Neutrophil (primary cell): ENCODE data around the gene ARHGAP1.

ENCODE experiments used
- H3K27ac ChIP-seq: fragments of 200-600 bp; sonication (generic); 2 replicates; pipeline ENCODE4 v1.5.1; 2016; ENCODE audit warnings: mild to moderate bottlenecking, moderate library complexity
- H3K27me3 ChIP-seq: fragments of 200-600 bp; sonication (generic); 2 replicates; pipeline ENCODE4 v1.6.0; 2016; ENCODE audit warnings: mild to moderate bottlenecking
- H3K36me3 ChIP-seq: fragments of 200-600 bp; sonication (generic); 2 replicates; pipeline ENCODE4 v1.5.1; 2017
- H3K4me1 ChIP-seq, 2 experiments: fragments of 200-600 bp in 1 of 2; sonication (generic) in 1 of 2; 1 replicate in 1 of 2; 2 replicates in 1 of 2; pipeline versions ENCODE4 v1.5.1 to v1.6.1; 2013 to 2016; ENCODE audit warnings: low read depth in 1 of 2, low read length in 1 of 2, mild to moderate bottlenecking in 1 of 2, moderate library complexity in 1 of 2; ENCODE audit not compliant: control insufficient read depth in 1 of 2, insufficient read depth in 1 of 2
- H3K4me3 ChIP-seq, 2 experiments: fragments of 200-600 bp in 1 of 2; sonication (generic) in 1 of 2; 1 replicate in 1 of 2; 2 replicates in 1 of 2; pipeline ENCODE4 v1.5.1; 2013 to 2016; ENCODE audit warnings: low read depth in 1 of 2, low read length in 1 of 2, mild to moderate bottlenecking in 1 of 2, moderate library complexity in 1 of 2
- H3K9me3 ChIP-seq: fragments of 200-600 bp; sonication (generic); 2 replicates; pipeline ENCODE4 v1.5.1; 2016
- TF ChIP-seq, protein P1 (sequence below): fragments of 200-600 bp; sonication (generic); IDR thresholded peaks from 2 replicates; pipeline ENCODE4 v1.5.1; 2016; ENCODE audit warnings: antibody characterized with exemption

The ARHGAP1 gene

DNA sequence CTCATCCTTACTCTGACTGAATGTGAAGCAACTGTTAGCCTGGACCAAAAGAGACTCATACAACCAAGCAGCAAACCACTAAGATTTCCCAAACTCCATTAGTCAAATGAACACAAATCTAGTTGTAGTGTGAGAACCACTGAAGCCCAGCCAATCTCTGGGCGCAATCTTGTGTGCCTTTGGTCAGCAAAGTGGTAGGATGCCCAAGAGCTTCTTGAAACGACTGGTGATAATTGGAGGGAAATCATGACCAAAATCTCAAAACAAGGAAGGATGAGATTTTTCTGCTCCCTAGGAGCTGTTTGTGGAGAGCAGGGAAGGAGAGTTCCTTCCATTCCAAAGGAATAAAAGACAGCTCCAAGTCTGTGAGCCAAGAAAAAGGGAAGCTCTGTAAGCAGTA, 42.6 kb upstream of the ARHGAP1 start:
- H3K4me3 ChIP-seq = no peak overlapping the region
- no peaks in the 10 kb centered on the region for H3K4me1 ChIP-seq
- no peak overlapping the region for H3K27ac ChIP-seq
- no peaks in the 10 kb centered on the region for H3K9me3 ChIP-seq
- TF ChIP-seq, protein P1, sequence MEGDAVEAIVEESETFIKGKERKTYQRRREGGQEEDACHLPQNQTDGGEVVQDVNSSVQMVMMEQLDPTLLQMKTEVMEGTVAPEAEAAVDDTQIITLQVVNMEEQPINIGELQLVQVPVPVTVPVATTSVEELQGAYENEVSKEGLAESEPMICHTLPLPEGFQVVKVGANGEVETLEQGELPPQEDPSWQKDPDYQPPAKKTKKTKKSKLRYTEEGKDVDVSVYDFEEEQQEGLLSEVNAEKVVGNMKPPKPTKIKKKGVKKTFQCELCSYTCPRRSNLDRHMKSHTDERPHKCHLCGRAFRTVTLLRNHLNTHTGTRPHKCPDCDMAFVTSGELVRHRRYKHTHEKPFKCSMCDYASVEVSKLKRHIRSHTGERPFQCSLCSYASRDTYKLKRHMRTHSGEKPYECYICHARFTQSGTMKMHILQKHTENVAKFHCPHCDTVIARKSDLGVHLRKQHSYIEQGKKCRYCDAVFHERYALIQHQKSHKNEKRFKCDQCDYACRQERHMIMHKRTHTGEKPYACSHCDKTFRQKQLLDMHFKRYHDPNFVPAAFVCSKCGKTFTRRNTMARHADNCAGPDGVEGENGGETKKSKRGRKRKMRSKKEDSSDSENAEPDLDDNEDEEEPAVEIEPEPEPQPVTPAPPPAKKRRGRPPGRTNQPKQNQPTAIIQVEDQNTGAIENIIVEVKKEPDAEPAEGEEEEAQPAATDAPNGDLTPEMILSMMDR = no peak
- H3K27me3 ChIP-seq = no peaks in the 10 kb centered on the region
- peaks cover 67% of the 10 kb centered on the region for H3K36me3 ChIP-seq

DNA sequence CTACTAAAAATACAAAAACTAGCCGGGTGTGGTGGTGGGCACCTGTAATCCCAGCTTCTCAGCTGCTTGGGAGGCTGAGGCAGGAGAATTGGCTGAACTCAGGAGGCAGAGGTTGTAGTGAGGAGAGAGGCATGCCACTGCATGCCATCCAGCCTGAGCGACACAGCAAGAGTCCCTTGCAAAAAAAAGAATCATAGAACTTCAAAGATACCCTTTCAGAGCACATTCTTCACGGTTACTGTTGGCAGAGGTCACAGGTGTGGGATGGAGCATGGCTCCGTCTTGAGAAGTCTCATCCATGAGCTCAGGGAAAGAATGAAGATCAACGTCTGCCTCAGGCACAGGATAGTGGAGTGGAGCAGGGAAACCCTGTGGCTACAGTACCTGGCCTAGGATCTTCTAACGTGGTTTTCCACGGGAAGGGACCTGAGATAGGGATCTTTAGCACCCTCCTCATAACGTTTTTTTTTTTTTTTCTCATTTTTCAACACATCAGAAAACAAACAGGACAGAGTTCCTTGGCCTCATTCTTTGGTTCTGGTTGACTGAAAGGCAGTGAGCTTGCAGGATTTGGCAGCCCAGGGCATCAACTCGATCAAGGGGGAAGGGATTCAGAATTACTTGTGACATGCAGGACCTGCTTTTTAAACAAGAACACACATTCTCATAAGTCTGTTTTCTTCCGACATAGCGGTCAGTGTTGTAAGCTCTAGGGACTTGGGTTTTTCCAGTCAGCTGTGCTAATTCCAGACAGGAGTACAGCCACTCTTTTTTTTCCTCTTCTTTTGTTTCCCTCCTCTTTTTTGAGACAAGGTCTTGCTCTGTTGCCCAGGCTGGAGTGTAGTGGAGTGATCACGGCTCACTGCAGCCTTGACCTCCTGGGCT, 41.4 kb upstream of the ARHGAP1 start:
- no peaks in the 10 kb centered on the region for H3K9me3 ChIP-seq
- peaks cover 56% of the 10 kb centered on the region for H3K36me3 ChIP-seq
- H3K27me3 ChIP-seq = no peaks in the 10 kb centered on the region
- TF ChIP-seq, protein P1 = no peak
- no peak overlapping the region for H3K27ac ChIP-seq
- H3K4me1 ChIP-seq = no peaks in the 10 kb centered on the region
- no peak overlapping the region for H3K4me3 ChIP-seq

DNA sequence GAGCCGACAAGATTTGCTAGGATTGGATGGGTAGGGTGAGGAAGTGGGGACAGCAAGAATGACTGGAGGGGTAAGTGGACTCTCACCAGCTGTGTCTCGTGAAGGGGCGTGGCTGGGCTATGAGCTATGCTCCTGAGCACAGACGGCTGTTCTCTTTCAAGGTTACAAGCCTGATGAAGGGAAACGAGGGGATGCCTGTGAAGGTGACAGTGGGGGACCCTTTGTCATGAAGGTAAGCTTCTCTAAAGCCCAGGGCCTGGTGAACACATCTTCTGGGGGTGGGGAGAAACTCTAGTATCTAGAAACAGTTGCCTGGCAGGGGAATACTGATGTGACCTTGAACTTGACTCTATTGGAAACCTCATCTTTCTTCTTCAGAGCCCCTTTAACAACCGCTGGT, 38.5 kb upstream of the ARHGAP1 start:
- H3K36me3 ChIP-seq = peaks cover 29% of the 10 kb centered on the region

DNA sequence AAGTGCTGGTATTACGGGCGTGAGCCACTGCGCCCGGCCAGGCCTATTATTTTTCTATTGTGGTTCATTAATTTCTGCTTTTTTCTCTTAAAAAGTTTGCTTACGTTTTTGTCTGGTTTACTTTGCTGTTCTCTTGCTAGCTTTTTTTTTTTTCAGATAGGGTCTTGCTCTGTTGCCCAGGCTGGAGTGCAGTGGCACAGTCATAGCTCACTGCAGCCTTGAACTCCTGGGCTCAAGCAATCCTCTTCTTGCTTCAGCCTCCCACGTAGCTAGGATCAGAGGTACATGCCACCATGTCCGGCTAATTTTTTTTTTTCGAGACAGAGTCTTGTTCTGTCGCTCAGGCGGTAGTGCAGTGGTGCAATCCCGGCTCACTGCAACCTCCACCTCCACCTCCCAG, 37.3 kb upstream of the ARHGAP1 start:
- H3K9me3 ChIP-seq = no peaks in the 10 kb centered on the region
- H3K27me3 ChIP-seq = no peaks in the 10 kb centered on the region
- no peaks in the 10 kb centered on the region for H3K4me1 ChIP-seq
- H3K4me3 ChIP-seq = no peak overlapping the region
- peaks cover 18% of the 10 kb centered on the region for H3K36me3 ChIP-seq
- TF ChIP-seq, protein P1 = no peak
- no peak overlapping the region for H3K27ac ChIP-seq

More for the DNA sequence above, 38.5 kb upstream of the ARHGAP1 start:
- TF ChIP-seq, protein P1 = no peak
- Histone ChIP-seq H3K27ac (no peak overlapping the region), H3K4me3 (no peak overlapping the region), H3K9me3 (no peaks in the 10 kb centered on the region), H3K27me3 (no peaks in the 10 kb centered on the region), H3K4me1 (no peaks in the 10 kb centered on the region)

DNA sequence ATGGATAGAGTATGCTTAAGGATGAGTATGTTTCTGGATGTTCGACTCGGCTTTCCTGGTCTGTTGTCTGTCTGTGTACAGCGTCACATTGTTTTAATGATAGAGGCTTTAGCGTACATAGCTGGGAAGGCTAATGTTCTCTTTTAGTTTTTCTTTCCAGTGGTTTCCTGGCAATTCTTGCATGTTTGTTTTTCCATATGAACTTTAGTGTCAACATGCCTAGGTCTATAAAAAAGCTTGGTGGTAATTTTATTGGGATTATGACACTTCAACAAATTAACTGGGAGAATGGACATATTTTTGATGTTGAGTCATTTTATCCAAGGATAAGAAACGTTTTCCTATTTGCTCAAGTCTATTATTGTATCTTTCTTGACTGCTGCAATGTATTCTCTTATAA, 36.2 kb upstream of the ARHGAP1 start:
- H3K4me3 ChIP-seq = no peak overlapping the region
- TF ChIP-seq, protein P1 = no peak

More for the DNA sequence above, 36.2 kb upstream of the ARHGAP1 start:
- no peaks in the 10 kb centered on the region for H3K4me1 ChIP-seq
- H3K9me3 ChIP-seq = no peaks in the 10 kb centered on the region
- H3K27me3 ChIP-seq = no peaks in the 10 kb centered on the region
- peaks cover 8% of the 10 kb centered on the region for H3K36me3 ChIP-seq
- no peak overlapping the region for H3K27ac ChIP-seq
